ENCODE measurements around the gene HFE.
"Not testable (repeated sequence)": the region's sequence is repeated elsewhere in the genome, so short reads cannot be mapped to it uniquely, and the experiment has no call there.

HFE gene

GRCh38 chr6:26116267-26116666 is 29.0 kb downstream of the HFE start:
- no peaks in the 10 kb centered on the region for H3K27me3 Mint-ChIP-seq
- peaks cover 11% of the 10 kb centered on the region for H3K4me1 Mint-ChIP-seq (ENCODE audit: low read depth)
- no peak overlapping the region for H3K4me3 Mint-ChIP-seq
- no peaks in the 10 kb centered on the region for H3K36me3 Mint-ChIP-seq
- H3K9me3 Mint-ChIP-seq (ENCODE audit: low read depth): peaks cover 1% of the 10 kb centered on the region
- H3K27ac Mint-ChIP-seq: no peak overlapping the region

GRCh38 chr6:26118999-26119398 is 31.8 kb downstream of the HFE start:
- Mint-ChIP-seq H3K36me3 (no peaks in the 10 kb centered on the region), H3K27me3 (no peaks in the 10 kb centered on the region), H3K4me3 (no peak overlapping the region), H3K9me3 (ENCODE audit: low read depth) (peaks cover 4% of the 10 kb centered on the region), H3K27ac (no peak overlapping the region), H3K4me1 (ENCODE audit: low read depth) (peaks cover 22% of the 10 kb centered on the region)

- not testable (repeated sequence) for H3K9me3 Mint-ChIP-seq (ENCODE audit: low read depth); H3K27ac Mint-ChIP-seq; H3K27me3 Mint-ChIP-seq; H3K36me3 Mint-ChIP-seq; H3K4me3 Mint-ChIP-seq
- H3K4me1 Mint-ChIP-seq (ENCODE audit: low read depth): peaks cover 20% of the 10 kb centered on the region
Measured at GRCh38 chr6:26120115-26120514, 32.9 kb downstream of the HFE start.

- Mint-ChIP-seq H3K9me3 (ENCODE audit: low read depth) (peaks cover 4% of the 10 kb centered on the region), H3K4me1 (ENCODE audit: low read depth) (peaks cover 16% of the 10 kb centered on the region), H3K4me3 (no peak overlapping the region), H3K36me3 (no peaks in the 10 kb centered on the region), H3K27ac (peak overlapping the region; percentile 86), H3K27me3 (no peaks in the 10 kb centered on the region)
Measured at GRCh38 chr6:26120807-26121140, 33.5 kb downstream of the HFE start.

- H3K4me3 Mint-ChIP-seq: peak overlapping the region; percentile 28
- no peaks in the 10 kb centered on the region for H3K36me3 Mint-ChIP-seq
- H3K27ac Mint-ChIP-seq: peak overlapping the region; percentile 86
- peaks cover 4% of the 10 kb centered on the region for H3K9me3 Mint-ChIP-seq (ENCODE audit: low read depth)
- peaks cover 16% of the 10 kb centered on the region for H3K4me1 Mint-ChIP-seq (ENCODE audit: low read depth)
- H3K27me3 Mint-ChIP-seq: no peaks in the 10 kb centered on the region
Measured at GRCh38 chr6:26121141-26122004, 34.1 kb downstream of the HFE start.

GRCh38 chr6:26122005-26122388 is 34.8 kb downstream of the HFE start:
- Mint-ChIP-seq H3K36me3 (no peaks in the 10 kb centered on the region), H3K9me3 (ENCODE audit: low read depth) (peaks cover 4% of the 10 kb centered on the region), H3K4me1 (ENCODE audit: low read depth) (peaks cover 23% of the 10 kb centered on the region), H3K27me3 (no peaks in the 10 kb centered on the region), H3K27ac (peak overlapping the region; percentile 97), H3K4me3 (peak overlapping the region; percentile 94)

- H3K4me1 Mint-ChIP-seq (ENCODE audit: low read depth): peaks cover 27% of the 10 kb centered on the region
Measured at GRCh38 chr6:26122402-26122792, 35.2 kb downstream of the HFE start.

GRCh38 chr6:26122793-26123674 is 35.8 kb downstream of the HFE start:
- Mint-ChIP-seq H3K4me1 (ENCODE audit: low read depth) (peaks cover 33% of the 10 kb centered on the region), H3K27ac (peak overlapping the region; percentile 97), H3K9me3 (ENCODE audit: low read depth) (peaks cover 4% of the 10 kb centered on the region), H3K27me3 (no peaks in the 10 kb centered on the region), H3K4me3 (peak overlapping the region; percentile 94), H3K36me3 (no peaks in the 10 kb centered on the region)

More at GRCh38 chr6:26122402-26122792, 35.2 kb downstream of the HFE start:
- no peaks in the 10 kb centered on the region for H3K27me3 Mint-ChIP-seq
- H3K9me3 Mint-ChIP-seq (ENCODE audit: low read depth): peaks cover 4% of the 10 kb centered on the region
- H3K4me3 Mint-ChIP-seq: peak overlapping the region; percentile 94
- H3K27ac Mint-ChIP-seq: peak overlapping the region; percentile 97
- no peaks in the 10 kb centered on the region for H3K36me3 Mint-ChIP-seq

- Mint-ChIP-seq H3K4me1 (ENCODE audit: low read depth) (peaks cover 39% of the 10 kb centered on the region), H3K4me3 (peak overlapping the region; percentile 94), H3K36me3 (peaks cover 2% of the 10 kb centered on the region), H3K27me3 (no peaks in the 10 kb centered on the region), H3K27ac (peak overlapping the region; percentile 97), H3K9me3 (ENCODE audit: low read depth) (peaks cover 4% of the 10 kb centered on the region)
Measured at GRCh38 chr6:26123675-26123946, 36.4 kb downstream of the HFE start.

- no peaks in the 10 kb centered on the region for H3K27me3 Mint-ChIP-seq
- H3K4me1 Mint-ChIP-seq (ENCODE audit: low read depth): peaks cover 40% of the 10 kb centered on the region
- H3K27ac Mint-ChIP-seq: peak overlapping the region; percentile 97
- H3K9me3 Mint-ChIP-seq (ENCODE audit: low read depth): peaks cover 4% of the 10 kb centered on the region
- H3K36me3 Mint-ChIP-seq: peaks cover 2% of the 10 kb centered on the region
- peak overlapping the region; percentile 94 for H3K4me3 Mint-ChIP-seq
Measured at GRCh38 chr6:26123947-26124780, 36.9 kb downstream of the HFE start.

- H3K36me3 Mint-ChIP-seq: peaks cover 5% of the 10 kb centered on the region
- no peaks in the 10 kb centered on the region for H3K27me3 Mint-ChIP-seq
- peaks cover 46% of the 10 kb centered on the region for H3K4me1 Mint-ChIP-seq (ENCODE audit: low read depth)
- peak overlapping the region; percentile 97 for H3K27ac Mint-ChIP-seq
- H3K4me3 Mint-ChIP-seq: peak overlapping the region; percentile 94
- peaks cover 4% of the 10 kb centered on the region for H3K9me3 Mint-ChIP-seq (ENCODE audit: low read depth)
Measured at GRCh38 chr6:26124781-26125685, 37.8 kb downstream of the HFE start.

GRCh38 chr6:26126394-26127235 is 39.4 kb downstream of the HFE start:
- Mint-ChIP-seq H3K27me3 (no peaks in the 10 kb centered on the region), H3K36me3 (peaks cover 9% of the 10 kb centered on the region), H3K4me1 (ENCODE audit: low read depth) (peaks cover 47% of the 10 kb centered on the region), H3K27ac (peak overlapping the region; percentile 92), H3K9me3 (ENCODE audit: low read depth) (no peaks in the 10 kb centered on the region), H3K4me3 (peak overlapping the region; percentile 94)

GRCh38 chr6:26128013-26128771 is 41.0 kb downstream of the HFE start:
- Mint-ChIP-seq H3K4me1 (ENCODE audit: low read depth) (peaks cover 47% of the 10 kb centered on the region), H3K27me3 (no peaks in the 10 kb centered on the region), H3K9me3 (ENCODE audit: low read depth) (no peaks in the 10 kb centered on the region), H3K27ac (peak overlapping the region; percentile 92), H3K4me3 (peak overlapping the region; percentile 94), H3K36me3 (peaks cover 11% of the 10 kb centered on the region)

Measured in activated naive CD8-positive, alpha-beta T cell (primary cell).